GM18519 (cell line): ENCODE data around the gene TUFT1.
"Not testable (repeated sequence)": the region's sequence is repeated elsewhere in the genome, so short reads cannot be mapped to it uniquely, and the experiment has no call there.

Experiments used
- ATAC-seq: cut with Tn5 transposase; IDR thresholded peaks from one replicate; pipeline ENCODE4 v1.9.1; 2021; ENCODE audit warnings: mild to moderate bottlenecking, moderate library complexity; ENCODE audit not compliant: unreplicated experiment, low FRiP score

TUFT1 gene

GRCh38 chr1:151577173-151577572, 37.1 kb downstream of the TUFT1 start:
- no peak for ATAC-seq

DNA sequence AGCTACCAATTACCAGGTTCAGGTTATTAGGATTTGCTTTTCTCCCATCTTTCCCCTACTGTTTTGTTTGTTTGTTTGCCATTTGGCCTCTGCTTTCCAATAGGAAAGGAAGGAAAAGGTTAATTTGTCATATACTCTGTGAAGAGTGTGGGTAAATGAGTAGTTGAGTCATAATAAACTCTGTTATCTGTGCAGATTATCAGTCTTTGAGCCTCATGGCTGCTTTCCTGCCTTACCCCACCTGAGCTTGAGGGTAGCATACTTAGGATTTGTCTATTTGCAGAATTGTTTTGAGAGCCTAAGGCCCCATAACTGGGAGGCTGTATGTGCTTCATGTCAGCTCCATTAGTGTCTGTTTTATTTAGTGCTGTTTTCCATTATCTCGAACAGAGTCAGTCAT, 38.8 kb downstream of the TUFT1 start:
- no peak for ATAC-seq

- ATAC-seq: no peak
Observed at GRCh38 chr1:151579436-151580225, 39.5 kb downstream of the TUFT1 start.

DNA sequence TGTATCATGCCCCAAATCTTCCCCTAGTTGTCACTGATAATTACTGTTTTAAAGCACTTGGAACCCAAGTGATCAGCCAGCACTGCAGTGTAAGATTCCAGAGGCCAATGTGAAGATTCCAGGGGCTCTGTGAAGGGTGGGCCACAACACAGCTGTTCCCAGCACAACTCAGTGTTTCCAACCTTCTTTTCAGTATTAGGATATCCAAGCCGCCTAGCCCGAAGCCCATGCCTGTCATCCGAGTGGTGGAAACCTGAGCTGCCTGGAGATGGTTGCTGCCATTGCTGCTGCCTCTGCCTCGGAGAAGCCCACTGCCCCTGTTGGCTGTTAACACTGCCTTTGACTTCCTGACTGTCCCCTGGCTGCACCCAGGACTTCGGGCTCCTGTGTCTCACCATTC, 41.3 kb downstream of the TUFT1 start:
- no peak for ATAC-seq

DNA sequence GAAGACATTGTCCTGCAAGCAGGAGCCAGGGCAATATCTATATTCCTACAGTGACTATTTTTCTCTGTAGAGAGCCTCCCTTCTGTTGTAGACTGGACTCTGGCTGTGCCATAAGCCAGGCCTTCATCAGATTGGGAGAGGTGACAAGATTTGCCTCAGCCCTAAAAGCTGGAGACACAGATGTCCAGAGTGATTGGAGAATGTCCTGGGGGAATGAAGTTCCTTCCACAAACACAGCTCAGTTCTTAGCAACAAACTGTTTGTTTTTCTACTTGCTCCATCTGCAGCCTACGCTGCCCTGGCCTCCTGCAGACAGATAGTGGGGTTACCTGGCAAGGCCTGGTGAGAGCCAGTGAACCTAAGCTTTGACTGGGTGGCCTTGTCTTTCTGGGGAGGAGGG, 41.8 kb downstream of the TUFT1 start:
- no peak for ATAC-seq

- no peak for ATAC-seq
Observed at GRCh38 chr1:151583796-151584195, 43.7 kb downstream of the TUFT1 start.

GRCh38 chr1:151584278-151584677, 44.2 kb downstream of the TUFT1 start:
- ATAC-seq: no peak

- no peak for ATAC-seq
Observed at GRCh38 chr1:151584780-151585179, 44.7 kb downstream of the TUFT1 start.

DNA sequence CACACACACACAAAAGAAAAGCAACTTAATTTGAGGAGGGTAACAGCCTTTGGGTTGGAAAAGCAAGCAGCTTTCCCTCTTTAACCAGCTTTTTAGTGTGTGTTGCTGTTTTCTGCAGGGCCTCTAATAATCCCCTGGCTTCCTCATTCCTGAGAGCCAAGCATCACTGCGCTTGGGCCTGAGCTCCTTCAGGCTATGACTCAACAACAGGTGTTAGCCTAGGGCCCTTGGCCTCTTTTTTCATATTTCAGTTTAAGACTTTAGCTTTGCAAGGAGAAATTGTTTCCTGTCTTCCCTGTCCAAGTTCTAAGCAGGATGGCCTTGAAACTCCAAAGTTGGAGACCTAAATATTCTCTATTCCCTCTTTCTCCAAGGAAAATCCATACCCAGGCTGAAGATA, 45.5 kb downstream of the TUFT1 start:
- no peak for ATAC-seq

DNA sequence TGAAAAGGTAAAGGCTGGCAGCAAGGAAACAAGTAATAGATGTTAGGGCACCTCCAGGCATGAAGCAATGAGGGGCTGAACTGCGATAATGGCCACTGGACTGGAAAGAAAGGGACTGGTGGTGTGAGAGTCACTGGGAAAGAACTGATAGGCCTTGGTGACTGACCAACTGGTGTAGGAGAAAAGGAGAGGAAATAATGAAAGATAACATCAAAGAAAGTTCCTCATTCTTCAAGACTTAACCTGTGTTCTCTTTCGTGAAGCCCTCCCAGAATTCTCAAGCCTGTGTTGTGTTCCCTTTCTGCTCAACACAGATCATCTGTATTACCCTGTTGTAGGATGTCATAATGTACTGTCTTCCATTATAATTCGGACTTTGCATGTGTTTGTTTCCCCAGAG, 50.9 kb downstream of the TUFT1 start:
- ATAC-seq: no peak

GRCh38 chr1:151593730-151594129, 53.6 kb downstream of the TUFT1 start:
- ATAC-seq: no peak

- no peak for ATAC-seq
Observed at GRCh38 chr1:151594143-151594625, 54.1 kb downstream of the TUFT1 start.

GRCh38 chr1:151596166-151596953, 56.3 kb downstream of the TUFT1 start:
- ATAC-seq: no peak

GRCh38 chr1:151602550-151602949, 62.4 kb downstream of the TUFT1 start:
- ATAC-seq: not testable (repeated sequence)

- ATAC-seq: no peak
Observed at GRCh38 chr1:151604291-151604690, 64.2 kb downstream of the TUFT1 start.

DNA sequence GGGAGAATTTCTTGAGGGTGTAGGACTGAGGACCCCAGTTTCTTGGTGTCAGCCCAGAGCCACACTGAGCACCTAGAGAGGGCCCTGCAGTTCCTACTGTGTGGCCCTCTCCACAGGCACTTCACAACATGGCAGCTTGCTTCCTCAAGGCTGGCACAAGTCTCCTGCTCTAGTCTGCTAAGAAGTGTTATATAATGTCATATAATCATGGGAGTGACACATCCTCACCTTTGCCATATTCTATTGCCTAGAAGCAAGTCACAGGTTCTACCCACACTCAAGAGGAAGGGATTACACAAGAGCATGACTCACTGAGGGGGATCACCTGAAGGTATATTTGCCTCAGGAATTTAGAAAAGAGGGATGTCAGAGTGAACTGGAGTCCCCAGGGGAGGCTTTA, 66.3 kb downstream of the TUFT1 start:
- no peak for ATAC-seq

DNA sequence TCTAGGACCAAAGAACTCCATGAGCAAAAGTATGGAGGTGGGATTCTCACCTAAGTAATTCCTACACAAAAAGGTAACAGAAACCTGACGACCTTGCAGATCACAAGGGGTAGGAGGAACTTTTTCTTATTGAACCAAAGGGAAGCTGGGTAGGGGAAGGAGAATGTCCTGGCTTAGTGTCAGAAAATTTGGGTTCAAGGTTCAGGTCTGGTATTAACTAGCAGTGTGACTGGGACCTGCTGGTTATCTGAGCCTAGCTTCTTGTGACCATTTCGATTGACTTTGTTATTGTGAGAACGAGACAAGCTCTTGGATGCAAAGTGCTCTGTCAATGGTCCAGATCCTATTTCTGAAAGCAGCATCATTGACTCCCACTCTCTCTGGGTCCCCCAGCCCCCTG, 66.7 kb downstream of the TUFT1 start:
- no peak for ATAC-seq

- no peak for ATAC-seq
Observed at GRCh38 chr1:151610142-151610541, 70.0 kb downstream of the TUFT1 start.

- no peak for ATAC-seq
Observed at GRCh38 chr1:151611288-151611790, 71.2 kb downstream of the TUFT1 start.

DNA sequence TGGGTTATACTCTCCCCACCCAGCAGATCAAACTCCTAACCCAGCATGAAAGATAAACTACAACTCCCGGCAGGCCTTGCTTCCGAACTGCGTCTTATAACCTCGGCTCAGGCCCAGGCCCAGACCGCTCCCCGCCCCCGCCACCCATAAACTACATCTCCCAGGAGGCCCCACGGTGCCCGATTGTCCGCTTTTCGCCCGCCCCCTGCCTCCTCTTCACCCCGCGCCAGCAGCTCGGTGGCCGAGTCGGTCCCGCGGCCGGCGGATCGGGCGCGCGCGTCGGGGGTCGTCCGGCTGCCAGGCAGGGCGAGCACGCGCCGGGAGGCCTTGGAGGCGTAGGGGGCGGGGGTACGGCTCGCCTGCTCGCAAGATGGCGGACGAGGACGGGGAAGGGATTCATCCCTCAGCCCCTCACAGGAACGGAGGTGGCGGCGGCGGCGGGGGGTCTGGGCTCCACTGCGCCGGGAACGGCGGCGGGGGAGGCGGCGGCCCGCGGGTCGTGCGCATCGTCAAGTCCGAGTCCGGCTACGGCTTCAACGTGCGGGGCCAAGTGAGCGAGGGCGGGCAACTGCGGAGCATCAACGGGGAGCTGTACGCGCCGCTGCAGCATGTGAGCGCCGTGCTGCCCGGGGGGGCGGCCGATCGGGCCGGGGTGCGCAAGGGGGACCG, 71.9 kb downstream of the TUFT1 start, which contains the start of gene SNX27:
SNX27 (plus strand) TSS at position 219 of the 669 bp plus-strand sequence; CDS start at position 371, 152 bp downstream.
- ATAC-seq: peak; percentile 67
